PC-3 (cell line): ENCODE measurements around the gene TMEM62. TPM values are rescaled to one million over a fixed set of nuclear protein-coding genes. Genes with fewer than 3 reads are reported as not detected.

ENCODE experiments used
- ATAC-seq: fragments of 200-7000 bp; cut with Tn5 transposase; 2 replicates; pipeline ENCODE4 v1.9.1; 2020; ENCODE audit warnings: mild to moderate bottlenecking, moderate library complexity
- BruUV-seq: library from RNA; stranded (reverse); fragments of 400-500 nt; replicated peaks from 2 replicates; lab custom pipeline; 2021; lab: Mats Ljungman, UMichigan
- CTCF ChIA-PET: fragments of 300-600 bp; sonication (Branson Sonifier 250); formaldehyde crosslinking; loops from one replicate; lab custom pipeline; 2022; ENCODE audit warnings: antibody characterized with exemption; lab: Charles Lee
- POLR2A ChIA-PET: fragments of 300-600 bp; sonication (Branson Sonifier 250); formaldehyde crosslinking; loops from one replicate; lab custom pipeline; 2022; ENCODE audit warnings: antibody characterized with exemption; ENCODE audit not compliant: unreplicated experiment; lab: Charles Lee
- DNase-seq: peaks from one replicate; pipeline ENCODE4 v3.0.0-alpha.2; 2015
- H2AFZ ChIP-seq: fragments of 300-600 bp; sonication (generic); 2 replicates; pipeline ENCODE4 v1.6.0; 2016; ENCODE audit warnings: antibody characterized with exemption, low read length
- H3F3A ChIP-seq: fragments of 300-600 bp; sonication (generic); one replicate; pipeline ENCODE4 v1.6.0; 2017; ENCODE audit warnings: antibody characterized with exemption, low read length, control low read depth, mild to moderate bottlenecking; ENCODE audit not compliant: unreplicated experiment
- H3K27ac ChIP-seq: fragments of 300-600 bp; sonication (generic); 2 replicates; pipeline ENCODE4 v1.5.1; 2016; ENCODE audit warnings: mild to moderate bottlenecking, low read length
- H3K27me3 ChIP-seq: fragments of 300-600 bp; sonication (generic); 2 replicates; pipeline ENCODE4 v1.6.1; 2016; ENCODE audit warnings: low read length, mixed read lengths
- H3K36me3 ChIP-seq: fragments of 300-600 bp; sonication (generic); 2 replicates; pipeline ENCODE4 v1.6.1; 2016; ENCODE audit warnings: low read depth, mixed run types, low read length, mixed read lengths
- H3K4me1 ChIP-seq: fragments of 300-600 bp; sonication (generic); 2 replicates; pipeline ENCODE4 v1.5.1; 2016; ENCODE audit warnings: low read length; ENCODE audit not compliant: insufficient read depth
- H3K4me2 ChIP-seq: fragments of 300-600 bp; sonication (generic); 2 replicates; pipeline ENCODE4 v1.6.0; 2016; ENCODE audit warnings: low read length
- H3K4me3 ChIP-seq: fragments of 300-600 bp; sonication (generic); 2 replicates; pipeline ENCODE4 v1.5.1; 2016; ENCODE audit warnings: mild to moderate bottlenecking, low read length, mixed read lengths
- H3K79me2 ChIP-seq: fragments of 300-600 bp; sonication (generic); 2 replicates; pipeline ENCODE4 v1.6.1; 2017; ENCODE audit warnings: low read length, mixed read lengths
- H3K9ac ChIP-seq: fragments of 300-600 bp; sonication (generic); 2 replicates; pipeline ENCODE4 v1.6.0; 2016; ENCODE audit warnings: mild to moderate bottlenecking, low read length
- H3K9me2 ChIP-seq: fragments of 300-600 bp; sonication (generic); replicated peaks from 2 replicates; pipeline ENCODE4 v1.6.1; 2016; ENCODE audit warnings: mixed run types, low read length, mixed read lengths
- H3K9me3 ChIP-seq: fragments of 300-600 bp; sonication (generic); 2 replicates; pipeline ENCODE4 v1.6.1; 2016; ENCODE audit warnings: low read length, mixed read lengths
- H4K20me1 ChIP-seq: fragments of 300-600 bp; sonication (generic); 2 replicates; pipeline ENCODE4 v1.6.1; 2016; ENCODE audit warnings: low read length, mixed read lengths
- CTCF ChIP-seq: fragments of 300-600 bp; sonication (generic); conservative IDR thresholded peaks from 2 replicates; pipeline ENCODE4 v1.5.1; 2017; ENCODE audit warnings: antibody characterized with exemption, low read depth, mild to moderate bottlenecking, low read length
- EZH2 ChIP-seq: fragments of 300-600 bp; sonication (generic); IDR thresholded peaks from one replicate; pipeline ENCODE4 v1.6.1; 2017; ENCODE audit warnings: antibody characterized with exemption, mild to moderate bottlenecking, low read length; ENCODE audit not compliant: unreplicated experiment
- EZH2phosphoT487 ChIP-seq: fragments of 300-600 bp; sonication (generic); IDR thresholded peaks from 2 replicates; pipeline ENCODE4 v1.6.1; 2018; ENCODE audit warnings: mild to moderate bottlenecking, antibody characterized with exemption, low read length, borderline replicate concordance
- intact Hi-C: fragments of 100-400 bp; cut with micrococcal nuclease; formaldehyde crosslinking; loops from 2 replicates; pipeline ENCODE4 v1.9.0; 2023
- total RNA-seq: library from RNA; depleted of rRNA; stranded (reverse); fragments of >200 nt; gene quantifications from 2 replicates; pipeline ENCODE4 v1.2.3, GENCODE V29; 2014

TMEM62 gene
- total RNA-seq, 1 experiment from 2014 or later = 19.6 TPM

GRCh38 chr15:43132830-43133429, 456 bp upstream of the TMEM62 start:
- Histone ChIP-seq H3K4me3 (peak overlapping the region; percentile 86), H3K79me2 (peaks cover 18% of the 10 kb centered on the region), H3F3A (no peaks in the 10 kb centered on the region), H3K27ac (peak overlapping the region; percentile 24), H3K9me3 (no peaks in the 10 kb centered on the region), H3K36me3 (peaks cover 4% of the 10 kb centered on the region), H3K4me1 (peaks cover 23% of the 10 kb centered on the region), H3K9ac (peak overlapping the region; percentile 72), H3K4me2 (peak overlapping the region; percentile 100), H2AFZ (peak overlapping the region; percentile 96), H4K20me1 (peaks cover 5% of the 10 kb centered on the region; the same call in 1 of the 2 replicates), H3K27me3 (no peaks in the 10 kb centered on the region), H3K9me2 (no peaks in the 10 kb centered on the region)
- no peak for TF ChIP-seq EZH2
- no peak for TF ChIP-seq EZH2phosphoT487
- TF ChIP-seq CTCF = no peak
- ATAC-seq (peak; percentile 3), DNase-seq (no peak)
- CTCF ChIA-PET = interaction anchor here (0.8 kb wide), 1 partner anchor 72 kb away, joined by 3 read pairs; no protein-coding TSS in a partner anchor
- POLR2A ChIA-PET = no interaction called here
- BruUV-seq = no TSS peak
- intact Hi-C loops = loop anchor here (1.0 kb wide), 1 partner anchor 27 kb away; the partner anchor contains the start of gene UBR1

GRCh38 chr15:43134157-43134635, 810 bp downstream of the TMEM62 start:
- Histone ChIP-seq H3K9ac (peak overlapping the region; percentile 72), H2AFZ (peak overlapping the region; percentile 96), H3K4me3 (peak overlapping the region; percentile 86), H4K20me1 (peaks cover 5% of the 10 kb centered on the region; the same call in 1 of the 2 replicates), H3F3A (no peaks in the 10 kb centered on the region), H3K9me2 (no peaks in the 10 kb centered on the region), H3K27ac (0 out of 2 replicates have a peak overlapping the region, but pooled peaks have one; percentile 24), H3K79me2 (peaks cover 18% of the 10 kb centered on the region), H3K36me3 (peaks cover 8% of the 10 kb centered on the region), H3K9me3 (no peaks in the 10 kb centered on the region), H3K4me1 (peaks cover 23% of the 10 kb centered on the region), H3K4me2 (peak overlapping the region; percentile 100), H3K27me3 (no peaks in the 10 kb centered on the region)
- TF ChIP-seq CTCF (no peak), EZH2phosphoT487 (no peak), EZH2 (no peak)
- peak; percentile 3; the same call in 1 of the 2 replicates for ATAC-seq
- ChIA-PET CTCF (no interaction called here), POLR2A (no interaction called here)
- peak; percentile 25 for DNase-seq
- no TSS peak for BruUV-seq
- intact Hi-C loops = loop anchor here (2.0 kb wide), 1 partner anchor 53 kb away; no protein-coding TSS in a partner anchor

- POLR2A ChIA-PET = no interaction called here
- Histone ChIP-seq H3K4me3 (no peak overlapping the region; the same call in 1 of the 2 replicates), H3F3A (no peaks in the 10 kb centered on the region), H3K27me3 (no peaks in the 10 kb centered on the region), H3K27ac (no peak overlapping the region), H3K9ac (no peak overlapping the region), H3K4me2 (peak overlapping the region; percentile 100), H3K9me2 (no peaks in the 10 kb centered on the region), H3K4me1 (peaks cover 23% of the 10 kb centered on the region), H3K36me3 (peaks cover 14% of the 10 kb centered on the region), H2AFZ (no peak overlapping the region), H3K9me3 (no peaks in the 10 kb centered on the region), H4K20me1 (peaks cover 5% of the 10 kb centered on the region; the same call in 1 of the 2 replicates), H3K79me2 (peaks cover 18% of the 10 kb centered on the region)
- ATAC-seq = no peak
- intact Hi-C loops = loop anchor here (2.0 kb wide), 1 partner anchor 51 kb away; no protein-coding TSS in a partner anchor
- CTCF ChIA-PET = no interaction called here
- BruUV-seq = no TSS peak
- no peak for TF ChIP-seq CTCF
- TF ChIP-seq EZH2phosphoT487 = no peak
- TF ChIP-seq EZH2 = no peak
- no peak for DNase-seq
These were observed 2.0 kb downstream of the TMEM62 start for GRCh38 chr15:43135351-43135750.
